ENCODE measurements around the gene ARL5A.

Gene ARL5A

DNA sequence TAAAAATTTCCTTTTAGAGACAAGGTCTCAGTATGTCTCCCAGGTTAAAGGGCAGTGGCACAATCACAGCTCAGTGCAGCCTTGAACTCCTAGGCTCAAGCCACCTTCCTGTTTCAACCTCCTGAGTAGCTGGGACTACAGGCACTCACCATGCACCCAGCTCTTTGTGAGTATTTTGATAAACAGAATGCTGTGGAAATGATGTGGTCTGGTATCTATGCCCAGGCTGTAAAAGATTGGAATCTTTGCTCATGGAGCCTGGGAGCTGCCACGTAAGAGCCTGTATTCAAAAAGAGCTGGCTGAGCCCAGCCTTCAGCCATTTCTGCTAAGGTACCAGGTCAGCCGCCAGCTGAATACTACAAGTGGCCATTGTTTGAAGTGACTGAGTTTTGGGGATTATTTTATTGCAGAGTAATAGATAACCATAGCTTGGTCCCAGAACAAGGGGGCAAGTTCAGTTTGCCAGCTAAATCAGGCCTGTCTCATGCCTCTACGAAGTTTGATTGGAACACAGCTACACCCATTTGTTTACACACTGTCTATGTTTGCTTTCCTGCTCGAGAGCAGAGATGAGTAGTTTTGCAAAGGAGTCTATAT is 21.3 kb upstream of the ARL5A start:
- H3K9me3 Mint-ChIP-seq = no peaks in the 10 kb centered on the region
- H3K27ac Mint-ChIP-seq = no peak overlapping the region
- no peaks in the 10 kb centered on the region for H3K4me1 Mint-ChIP-seq (ENCODE audit: low read depth)
- DNase-seq (ENCODE audit: low spot score) = no peak
- peaks cover 16% of the 10 kb centered on the region for H3K27me3 Mint-ChIP-seq (ENCODE audit: low read depth)
- H3K4me3 Mint-ChIP-seq = no peak overlapping the region
- no peaks in the 10 kb centered on the region for H3K36me3 Mint-ChIP-seq (ENCODE audit: low read depth)

DNA sequence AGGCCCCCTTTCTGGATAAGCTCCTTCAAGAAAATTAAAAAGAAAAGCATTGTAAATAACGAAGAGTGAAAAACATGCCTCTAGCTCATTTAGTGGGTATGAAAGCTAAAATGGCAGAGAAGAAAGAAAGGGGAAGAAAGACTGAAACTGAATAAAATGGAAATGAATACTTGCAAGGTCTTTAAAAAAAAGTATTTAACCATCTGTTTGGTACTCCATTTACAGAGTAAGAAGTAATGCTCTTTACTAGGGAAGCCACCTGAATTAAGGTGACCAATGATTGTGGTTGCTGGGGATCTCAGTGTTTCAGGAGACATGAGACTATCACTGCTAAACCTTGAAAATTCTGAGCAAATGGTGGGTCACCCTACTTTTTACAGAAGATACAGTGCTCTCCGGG is 17.7 kb upstream of the ARL5A start:
- no peaks in the 10 kb centered on the region for H3K9me3 Mint-ChIP-seq
- no peak overlapping the region for H3K27ac Mint-ChIP-seq
- H3K27me3 Mint-ChIP-seq (ENCODE audit: low read depth) = peaks cover 8% of the 10 kb centered on the region
- H3K4me1 Mint-ChIP-seq (ENCODE audit: low read depth) = no peaks in the 10 kb centered on the region
- no peak for DNase-seq (ENCODE audit: low spot score)
- H3K36me3 Mint-ChIP-seq (ENCODE audit: low read depth) = no peaks in the 10 kb centered on the region
- no peak overlapping the region for H3K4me3 Mint-ChIP-seq

DNA sequence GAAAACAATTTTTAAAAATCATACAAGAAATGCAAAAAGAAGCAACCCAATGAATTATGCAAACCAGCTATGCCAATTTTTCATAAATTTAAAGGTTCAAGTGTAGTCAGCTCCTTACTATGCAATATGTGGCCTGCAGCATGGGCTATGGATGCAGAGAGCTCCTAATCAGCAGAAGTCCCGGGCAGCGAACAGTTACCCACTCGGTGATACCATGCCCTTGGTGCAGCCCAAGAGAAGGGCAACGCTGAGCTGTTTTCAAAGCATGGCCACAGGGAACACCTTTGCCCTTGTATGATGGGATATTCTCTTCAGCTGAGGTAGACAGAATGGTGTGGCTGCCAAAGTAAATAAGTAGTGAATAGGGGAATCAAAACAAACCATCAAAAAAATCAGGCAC is 17.3 kb upstream of the ARL5A start:
- H3K9me3 Mint-ChIP-seq = no peaks in the 10 kb centered on the region
- DNase-seq (ENCODE audit: low spot score) = no peak
- H3K4me1 Mint-ChIP-seq (ENCODE audit: low read depth) = no peaks in the 10 kb centered on the region
- H3K27ac Mint-ChIP-seq = no peak overlapping the region
- H3K4me3 Mint-ChIP-seq = no peak overlapping the region
- no peaks in the 10 kb centered on the region for H3K36me3 Mint-ChIP-seq (ENCODE audit: low read depth)
- H3K27me3 Mint-ChIP-seq (ENCODE audit: low read depth) = peaks cover 8% of the 10 kb centered on the region

DNA sequence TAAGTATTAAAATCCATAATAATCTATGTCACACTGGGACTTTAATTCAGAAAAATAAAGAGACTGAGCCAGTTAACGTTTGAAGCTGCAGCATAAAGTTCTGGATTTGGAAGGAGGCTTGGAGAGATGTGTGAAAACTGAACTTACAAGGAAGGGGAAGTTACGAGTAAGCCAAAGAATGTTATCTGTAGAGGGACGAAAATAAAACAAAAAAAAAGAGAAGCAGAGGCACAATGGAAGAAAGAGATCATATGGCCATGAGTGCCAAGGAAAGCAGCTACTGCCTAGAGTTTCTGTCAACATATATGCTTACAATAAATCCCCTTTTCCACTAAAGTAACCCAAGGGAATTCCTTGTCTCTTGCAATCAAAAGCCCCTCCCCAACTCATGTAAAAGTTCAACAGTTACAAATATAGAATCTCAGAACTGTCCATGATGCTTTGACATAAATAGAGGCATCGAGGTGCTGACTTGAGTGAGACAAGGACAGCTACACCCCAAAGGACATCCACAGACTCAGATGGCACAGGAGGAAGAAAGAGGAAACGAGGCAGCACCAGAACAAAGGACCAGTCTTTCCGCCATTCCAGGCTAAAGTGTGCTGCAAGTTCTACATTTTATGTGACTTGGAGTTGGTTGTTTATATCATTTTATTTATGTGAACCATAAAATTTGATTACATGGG is 16.1 kb upstream of the ARL5A start:
- H3K27ac Mint-ChIP-seq = no peak overlapping the region
- DNase-seq (ENCODE audit: low spot score) = no peak
- peaks cover 8% of the 10 kb centered on the region for H3K27me3 Mint-ChIP-seq (ENCODE audit: low read depth)
- peaks cover 1% of the 10 kb centered on the region for H3K4me1 Mint-ChIP-seq (ENCODE audit: low read depth)
- H3K36me3 Mint-ChIP-seq (ENCODE audit: low read depth) = no peaks in the 10 kb centered on the region
- H3K9me3 Mint-ChIP-seq = no peaks in the 10 kb centered on the region
- H3K4me3 Mint-ChIP-seq = no peak overlapping the region

DNA sequence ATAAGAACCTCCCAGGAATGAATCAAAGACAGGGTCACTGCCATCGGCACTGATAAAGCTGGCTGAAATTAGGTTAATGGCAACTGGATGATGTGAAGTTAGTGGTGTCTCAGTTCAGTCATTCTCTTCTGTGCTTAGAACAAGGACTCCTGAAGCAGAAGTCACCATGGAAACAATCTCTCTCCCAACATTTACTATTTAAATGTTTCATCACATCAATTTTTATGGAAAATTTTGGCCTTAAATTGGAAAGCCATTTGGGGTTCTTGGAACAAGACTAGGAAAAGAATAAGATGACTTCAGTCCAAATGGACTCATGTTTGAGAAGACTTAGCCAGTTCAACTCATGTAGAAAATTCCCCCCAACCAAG is 15.5 kb upstream of the ARL5A start:
- H3K4me1 Mint-ChIP-seq (ENCODE audit: low read depth) = peaks cover 1% of the 10 kb centered on the region

DNA sequence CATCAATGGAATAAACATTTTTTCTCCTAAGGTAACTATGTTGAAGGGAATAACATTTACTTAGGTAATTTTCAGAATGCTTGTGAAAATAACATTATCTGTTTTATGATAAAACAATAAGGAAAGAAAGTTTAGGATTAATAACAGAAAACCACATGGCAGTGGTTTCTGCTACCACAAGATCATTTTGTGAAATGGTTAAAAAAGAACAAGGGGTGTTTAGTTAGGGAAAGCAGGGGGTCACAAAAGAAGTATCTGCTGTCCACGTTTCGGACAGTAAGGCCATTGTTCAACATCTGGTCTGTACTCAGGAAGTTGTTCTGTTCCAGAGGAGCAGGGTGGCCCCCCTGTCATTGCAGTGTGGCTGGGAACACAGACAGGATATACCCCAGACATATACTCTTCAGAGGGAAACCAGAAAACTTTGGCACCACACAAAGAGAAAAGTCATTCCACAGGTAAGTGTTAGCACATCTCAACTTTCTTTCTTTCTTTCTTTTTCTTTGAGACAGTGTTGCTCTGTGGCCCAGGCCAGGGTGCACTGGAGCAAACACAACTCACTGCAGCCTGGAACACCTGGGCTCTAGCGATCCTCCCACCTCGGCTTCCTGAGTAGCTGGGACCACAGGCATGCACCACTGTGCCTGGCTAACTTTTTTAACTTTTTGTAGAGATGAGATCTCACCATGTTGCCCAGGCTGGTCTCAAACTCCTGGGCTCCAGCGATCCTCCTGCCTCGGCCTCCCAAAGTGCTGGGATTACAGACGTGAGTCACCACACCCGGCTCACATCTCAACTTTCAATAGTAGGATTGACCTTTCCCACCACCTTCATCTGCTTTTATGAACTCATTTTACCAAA is 14.8 kb upstream of the ARL5A start:
- no peaks in the 10 kb centered on the region for H3K36me3 Mint-ChIP-seq (ENCODE audit: low read depth)

More for the DNA sequence above, 15.5 kb upstream of the ARL5A start:
- Mint-ChIP-seq H3K9me3 (no peaks in the 10 kb centered on the region), H3K36me3 (ENCODE audit: low read depth) (no peaks in the 10 kb centered on the region), H3K4me3 (no peak overlapping the region), H3K27ac (no peak overlapping the region), H3K27me3 (ENCODE audit: low read depth) (peaks cover 7% of the 10 kb centered on the region)
- DNase-seq (ENCODE audit: low spot score) = no peak

DNA sequence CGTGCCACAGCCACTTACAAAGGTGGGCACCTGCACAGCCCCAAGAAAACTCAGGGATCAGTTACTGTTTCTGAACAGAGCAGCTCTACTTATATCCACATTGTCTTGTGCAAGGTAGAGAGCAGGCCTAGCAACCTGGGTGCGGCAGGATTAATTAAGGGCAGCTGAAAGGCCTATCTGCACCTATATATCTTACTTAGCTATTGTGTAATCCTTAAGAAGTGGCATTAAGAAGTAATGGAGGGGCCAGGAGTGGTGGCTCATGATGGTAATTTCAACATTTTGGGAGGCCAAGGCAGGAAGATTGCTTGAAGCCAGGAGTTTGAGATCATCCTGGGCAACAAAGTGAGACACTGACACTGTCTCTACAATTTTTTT is 12.8 kb upstream of the ARL5A start:
- Mint-ChIP-seq H3K4me1 (ENCODE audit: low read depth) (peaks cover 1% of the 10 kb centered on the region), H3K9me3 (no peaks in the 10 kb centered on the region), H3K4me3 (no peak overlapping the region), H3K36me3 (ENCODE audit: low read depth) (no peaks in the 10 kb centered on the region), H3K27me3 (ENCODE audit: low read depth) (peaks cover 9% of the 10 kb centered on the region), H3K27ac (no peak overlapping the region)
- DNase-seq (ENCODE audit: low spot score) = no peak

More for the DNA sequence above, 14.8 kb upstream of the ARL5A start:
- no peak for DNase-seq (ENCODE audit: low spot score)
- H3K4me3 Mint-ChIP-seq = no peak overlapping the region
- peaks cover 4% of the 10 kb centered on the region for H3K27me3 Mint-ChIP-seq (ENCODE audit: low read depth)
- no peaks in the 10 kb centered on the region for H3K9me3 Mint-ChIP-seq
- H3K4me1 Mint-ChIP-seq (ENCODE audit: low read depth) = peaks cover 1% of the 10 kb centered on the region
- no peak overlapping the region for H3K27ac Mint-ChIP-seq

DNA sequence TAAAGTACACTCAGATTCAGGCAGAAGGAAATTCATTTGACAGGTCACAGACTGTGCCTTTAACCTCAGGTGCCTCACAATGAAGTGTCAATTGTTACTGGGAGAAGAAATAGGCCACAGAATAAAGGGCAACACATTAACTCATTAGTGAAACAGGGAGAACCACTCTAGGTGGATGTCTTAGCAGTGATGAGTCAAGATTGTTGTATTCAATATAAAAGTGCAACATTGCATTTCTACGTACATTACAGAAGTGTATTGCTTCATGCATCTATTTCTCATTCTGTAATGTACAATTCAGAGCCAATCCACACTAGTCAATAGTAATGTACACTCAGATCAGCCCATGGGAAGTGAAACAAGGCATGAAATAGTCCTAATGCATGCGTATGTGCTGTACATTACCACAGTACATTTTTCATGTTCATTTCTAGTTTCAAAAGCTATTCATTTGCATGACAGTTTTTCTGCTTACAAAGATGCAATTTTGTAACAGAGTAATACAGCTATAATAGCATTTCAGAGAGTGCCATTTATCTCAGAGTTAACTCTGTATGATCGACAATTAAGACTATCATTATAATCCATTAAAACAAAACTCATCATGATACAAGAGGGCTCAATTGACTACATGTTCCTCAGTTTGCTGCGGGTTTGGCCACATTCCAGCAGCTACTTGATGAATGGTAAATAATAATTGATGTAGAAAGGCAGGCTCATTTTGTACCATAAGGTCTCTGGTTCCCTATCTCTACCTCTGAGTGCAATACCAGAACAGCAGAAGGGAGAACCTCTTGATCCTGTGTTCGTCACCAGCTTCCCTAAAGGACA is 12.2 kb upstream of the ARL5A start:
- Mint-ChIP-seq H3K4me1 (ENCODE audit: low read depth) (peaks cover 3% of the 10 kb centered on the region), H3K36me3 (ENCODE audit: low read depth) (no peaks in the 10 kb centered on the region), H3K27ac (no peak overlapping the region), H3K4me3 (no peak overlapping the region), H3K9me3 (no peaks in the 10 kb centered on the region), H3K27me3 (ENCODE audit: low read depth) (peaks cover 11% of the 10 kb centered on the region)
- no peak for DNase-seq (ENCODE audit: low spot score)

DNA sequence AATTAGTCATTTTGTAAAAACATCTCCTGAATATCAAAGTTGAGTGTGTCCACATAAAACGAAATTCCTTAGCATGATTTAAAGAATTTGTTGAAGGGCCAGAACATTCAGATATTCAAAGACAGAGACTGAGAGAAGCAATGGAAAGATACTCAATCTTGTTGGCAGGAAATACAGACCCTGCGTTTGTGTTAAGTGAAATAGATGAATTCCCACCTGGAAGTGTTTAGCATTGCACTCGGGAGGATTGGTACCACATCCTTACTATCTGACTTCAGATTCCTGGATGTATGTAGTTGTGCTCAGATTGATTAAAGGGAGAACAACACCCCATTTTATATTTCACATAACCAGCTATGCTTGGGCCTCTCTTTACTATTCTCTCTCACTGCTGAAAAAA is 9.7 kb upstream of the ARL5A start:
- H3K27ac Mint-ChIP-seq = no peak overlapping the region
- H3K27me3 Mint-ChIP-seq (ENCODE audit: low read depth) = peaks cover 21% of the 10 kb centered on the region
- no peak for DNase-seq (ENCODE audit: low spot score)
- no peaks in the 10 kb centered on the region for H3K36me3 Mint-ChIP-seq (ENCODE audit: low read depth)
- H3K4me1 Mint-ChIP-seq (ENCODE audit: low read depth) = peaks cover 3% of the 10 kb centered on the region
- no peaks in the 10 kb centered on the region for H3K9me3 Mint-ChIP-seq
- H3K4me3 Mint-ChIP-seq = no peak overlapping the region

DNA sequence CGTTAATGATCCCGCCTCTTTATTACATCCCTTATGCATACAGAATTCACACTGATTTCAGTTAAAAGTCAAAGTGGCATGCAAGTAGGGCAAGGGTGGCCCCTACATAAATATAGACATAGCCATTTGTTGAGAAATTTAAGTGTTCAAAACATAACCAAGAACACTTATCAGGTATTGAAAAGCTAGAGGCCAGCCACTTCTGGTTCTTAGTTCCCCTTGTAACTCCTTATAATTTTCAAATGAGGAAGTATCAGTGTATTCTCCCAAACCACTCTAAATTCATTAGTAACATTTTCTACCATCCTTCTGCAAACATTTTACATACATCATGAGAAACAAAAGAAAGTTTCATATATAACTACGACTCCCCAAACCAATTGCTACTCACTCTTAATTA is 5.8 kb upstream of the ARL5A start:
- Mint-ChIP-seq H3K27ac (no peak overlapping the region), H3K27me3 (ENCODE audit: low read depth) (peaks cover 28% of the 10 kb centered on the region), H3K4me3 (no peak overlapping the region), H3K9me3 (no peaks in the 10 kb centered on the region), H3K4me1 (ENCODE audit: low read depth) (peaks cover 2% of the 10 kb centered on the region), H3K36me3 (ENCODE audit: low read depth) (no peaks in the 10 kb centered on the region)
- no peak for DNase-seq (ENCODE audit: low spot score)

DNA sequence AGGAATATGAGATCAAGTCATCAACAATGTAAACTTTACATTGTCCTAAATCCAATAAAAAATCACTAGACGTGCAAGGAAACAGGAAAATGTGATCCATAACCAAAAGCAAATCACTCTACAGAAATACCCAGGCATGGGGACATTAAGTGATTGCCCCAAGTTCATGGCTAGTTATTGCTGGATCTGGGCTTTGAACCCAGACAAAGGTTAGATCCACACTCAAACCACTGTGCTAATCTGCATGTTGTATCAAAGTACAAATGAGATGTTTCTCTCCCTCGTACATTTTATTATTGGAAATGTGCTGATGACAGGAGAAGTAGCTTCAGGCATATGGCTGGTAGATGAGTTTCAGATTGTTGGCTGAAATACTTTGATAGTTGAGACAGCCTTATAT is 2.7 kb upstream of the ARL5A start:
- Mint-ChIP-seq H3K4me3 (no peak overlapping the region), H3K27me3 (ENCODE audit: low read depth) (peaks cover 20% of the 10 kb centered on the region), H3K4me1 (ENCODE audit: low read depth) (peaks cover 20% of the 10 kb centered on the region), H3K27ac (no peak overlapping the region), H3K36me3 (ENCODE audit: low read depth) (peaks cover 2% of the 10 kb centered on the region), H3K9me3 (no peaks in the 10 kb centered on the region)
- no peak for DNase-seq (ENCODE audit: low spot score)

DNA sequence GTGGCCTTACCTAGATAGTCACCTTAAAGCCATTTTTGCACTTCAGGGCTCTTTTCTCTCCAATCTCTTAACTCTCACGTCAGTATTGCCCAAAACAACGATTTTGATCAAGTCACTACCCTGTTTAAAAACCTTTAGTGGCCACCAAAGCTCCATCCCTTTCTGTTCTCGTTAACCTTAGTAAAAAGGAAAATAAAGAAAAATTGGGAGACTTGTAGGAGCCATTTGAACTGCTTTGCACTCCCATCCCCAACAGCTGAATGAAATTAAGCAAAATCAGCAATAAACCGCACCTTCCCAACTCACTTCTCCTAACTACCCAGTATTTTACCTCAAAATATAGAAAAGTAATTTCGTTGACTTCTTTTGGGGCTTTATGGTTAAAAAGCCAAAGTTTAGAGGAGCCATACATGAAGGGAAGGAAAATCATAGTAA is 686 bp upstream of the ARL5A start:
- no peak for DNase-seq (ENCODE audit: low spot score)
- Mint-ChIP-seq H3K27me3 (ENCODE audit: low read depth) (peaks cover 10% of the 10 kb centered on the region), H3K9me3 (no peaks in the 10 kb centered on the region), H3K4me3 (peak overlapping the region; percentile 65), H3K36me3 (ENCODE audit: low read depth) (peaks cover 6% of the 10 kb centered on the region), H3K27ac (peak overlapping the region; percentile 81), H3K4me1 (ENCODE audit: low read depth) (peaks cover 22% of the 10 kb centered on the region)

DNA sequence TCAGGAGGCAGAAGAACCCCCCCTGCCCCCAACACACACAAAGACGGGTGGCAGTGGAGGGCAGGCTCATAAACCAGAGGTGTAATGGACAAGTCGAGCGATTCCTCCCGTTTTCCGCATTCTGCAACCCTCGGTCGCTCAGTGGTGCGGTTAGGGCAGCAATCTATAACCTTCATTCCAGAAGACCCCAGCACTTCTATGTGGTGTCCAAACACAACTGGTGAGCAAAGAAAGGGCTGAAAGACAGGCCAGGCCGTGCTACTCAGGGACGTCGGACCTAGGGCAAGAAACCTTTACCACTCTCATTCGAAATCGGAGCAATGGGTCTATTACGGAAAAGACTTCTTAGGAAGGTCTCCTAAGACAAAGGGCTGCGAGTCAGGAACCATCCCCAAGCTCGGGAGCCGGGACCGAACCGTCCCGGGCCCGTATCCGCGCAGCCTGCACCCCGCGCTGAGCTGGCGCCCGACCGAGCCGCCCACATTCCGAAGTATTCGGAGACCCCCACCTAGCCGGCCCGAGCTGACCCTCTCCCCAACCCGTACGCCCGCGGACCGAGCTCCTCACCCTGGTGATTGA is 568 bp downstream of the ARL5A start:
- H3K4me1 Mint-ChIP-seq (ENCODE audit: low read depth) = peaks cover 31% of the 10 kb centered on the region
- peak overlapping the region; percentile 97 for H3K4me3 Mint-ChIP-seq
- peaks cover 8% of the 10 kb centered on the region for H3K36me3 Mint-ChIP-seq (ENCODE audit: low read depth)
- no peaks in the 10 kb centered on the region for H3K9me3 Mint-ChIP-seq
- peak overlapping the region; percentile 79 for H3K27ac Mint-ChIP-seq
- peak; percentile 27 for DNase-seq (ENCODE audit: low spot score)
- peaks cover 7% of the 10 kb centered on the region for H3K27me3 Mint-ChIP-seq (ENCODE audit: low read depth)

All from T-helper 2 cell treated with Interferon-gamma antibody and Interleukin-4, amounts not matched to agents 5 μg/mL and 100 μg/mL, for 36 hours (primary cell).